Tibial nerve (tissue), 4 donors: ENCODE measurements around the gene C1orf198. TPM values are rescaled to one million over a fixed set of nuclear protein-coding genes. Genes with fewer than 3 reads are reported as not detected.

Source experiments
- DNase-seq, 2 donors: peaks; one replicate each; pipeline ENCODE4 v3.0.0-alpha.2; 2019; ENCODE audit warnings: low spot score in 2 of 2
- H3K27ac ChIP-seq, 4 donors: fragments of 200-600 bp; sonication (generic) in 3 of 4; one replicate each; pipeline ENCODE4 v1.5.1; 2017 to 2019; ENCODE audit warnings: mild to moderate bottlenecking in 1 of 4
- H3K27me3 ChIP-seq, 2 donors: fragments of 200-600 bp; sonication (generic) in 1 of 2; one replicate each; pipeline versions ENCODE4 v1.5.1 to v1.6.0; 2017 to 2019
- H3K36me3 ChIP-seq, 3 donors: fragments of 200-600 bp; sonication (generic); one replicate each; pipeline ENCODE4 v1.5.1; 2018 to 2019
- H3K4me1 ChIP-seq, 4 donors: fragments of 200-600 bp; sonication (generic) in 3 of 4; one replicate each; pipeline ENCODE4 v1.5.1; 2017 to 2019
- H3K4me3 ChIP-seq, 4 donors: fragments of 200-600 bp; sonication (generic) in 3 of 4; one replicate each; pipeline ENCODE4 v1.5.1; 2017 to 2019; ENCODE audit warnings: mild to moderate bottlenecking in 1 of 4, moderate library complexity in 1 of 4
- H3K9me3 ChIP-seq, 4 donors: fragments of 200-600 bp; sonication (generic) in 3 of 4; one replicate each; pipeline ENCODE4 v1.5.1; 2017 to 2019
- CTCF ChIP-seq, 5 experiments: fragments of 200-600 bp in 3 of 5; fragments of 450-650 bp in 2 of 5; sonication (generic) in 3 of 5; IDR thresholded peaks; one replicate each; pipeline ENCODE4 v1.5.1; 2016 to 2019; ENCODE audit warnings: antibody characterized with exemption in 5 of 5, mild to moderate bottlenecking in 3 of 5, moderate library complexity in 2 of 5
- EP300 ChIP-seq, 2 donors: sonication (generic); formaldehyde crosslinking; IDR thresholded peaks; one replicate each; pipeline ENCODE4 v1.6.1; 2017; ENCODE audit warnings: antibody characterized with exemption in 2 of 2, mild to moderate bottlenecking in 1 of 2
- POLR2A ChIP-seq, 2 donors: fragments of 450-650 bp; IDR thresholded peaks; one replicate each; pipeline ENCODE4 v1.6.1; 2017; ENCODE audit warnings: antibody characterized with exemption in 2 of 2, mild to moderate bottlenecking in 2 of 2, moderate library complexity in 2 of 2
- WGBS, 2 donors: methylation state at CpG; one replicate each; pipeline ENCODE4 v1.1.5; 2018; 5-methylcytosine and 5-hydroxymethylcytosine counted together
- total RNA-seq, 4 donors: library from RNA; depleted of rRNA; stranded (reverse); fragments of >200 nt; gene quantifications; one replicate each; pipeline ENCODE4 v1.1.0, GENCODE V29; 2016

The C1orf198 gene
- total RNA-seq, 4 donors from 2014 or later, result 91.9 to 162 (median 113) TPM

GRCh38 chr1:230879778-230880177, 11.5 kb upstream of the C1orf198 start:
- DNase-seq, result no peak
- Histone ChIP-seq H3K36me3 (no peaks in the 10 kb centered on the region), H3K27me3 (no peaks in the 10 kb centered on the region), H3K4me1 (peaks cover 0 to 22% (median 3%) of the 10 kb centered on the region in 4 donors), H3K9me3 (peaks cover 0 to 6% (median 0%) of the 10 kb centered on the region in 4 donors), H3K27ac (no peak overlapping the region), H3K4me3 (no peak overlapping the region)
- 48% methylated on average over 8 of the region's 8 CpGs for WGBS, 2 donors
- TF ChIP-seq CTCF (IDR thresholded peaks at IDR 0.05) (no peak), POLR2A (IDR thresholded peaks at IDR 0.05) (no peak), EP300 (IDR thresholded peaks at IDR 0.05) (no peak)

GRCh38 chr1:230878591-230878990, 10.3 kb upstream of the C1orf198 start:
- H3K27me3 ChIP-seq, result no peaks in the 10 kb centered on the region
- peak; percentile 47 to 66 for DNase-seq
- 38 to 40% methylated on average over 5 of the region's 5 CpGs for WGBS, 2 donors
- no peaks in the 10 kb centered on the region for H3K36me3 ChIP-seq
- TF ChIP-seq CTCF (IDR thresholded peaks at IDR 0.05) (no peak), EP300 (IDR thresholded peaks at IDR 0.05) (peak in 1 of 2 donors; percentile 79), POLR2A (IDR thresholded peaks at IDR 0.05) (no peak)
- peaks cover 0 to 22% (median 3%) of the 10 kb centered on the region in 4 donors for H3K4me1 ChIP-seq
- H3K9me3 ChIP-seq, result no peaks in the 10 kb centered on the region
- no peak overlapping the region for H3K27ac ChIP-seq
- H3K4me3 ChIP-seq, result no peak overlapping the region

- no peak overlapping the region for H3K27ac ChIP-seq
- H3K4me3 ChIP-seq, result no peak overlapping the region
- WGBS, 2 donors, result 95 to 100% methylated on average over 4 of the region's 4 CpGs
- peaks cover 0 to 22% (median 3%) of the 10 kb centered on the region in 4 donors for H3K4me1 ChIP-seq
- DNase-seq, result no peak
- no peaks in the 10 kb centered on the region for H3K9me3 ChIP-seq
- no peaks in the 10 kb centered on the region for H3K27me3 ChIP-seq
- no peaks in the 10 kb centered on the region for H3K36me3 ChIP-seq
- no peak for TF ChIP-seq CTCF (IDR thresholded peaks at IDR 0.05)
Measured at GRCh38 chr1:230877924-230878590, 9.7 kb upstream of the C1orf198 start.

- Histone ChIP-seq H3K4me1 (peaks cover 0 to 22% (median 3%) of the 10 kb centered on the region in 4 donors), H3K27ac (no peak overlapping the region), H3K27me3 (no peaks in the 10 kb centered on the region), H3K36me3 (no peaks in the 10 kb centered on the region), H3K4me3 (no peak overlapping the region), H3K9me3 (no peaks in the 10 kb centered on the region)
- WGBS, 2 donors, result 78 to 81% methylated on average over 14 of the region's 14 CpGs
- no peak for DNase-seq
- TF ChIP-seq CTCF (IDR thresholded peaks at IDR 0.05), result no peak
- TF ChIP-seq POLR2A (IDR thresholded peaks at IDR 0.05), result no peak
- TF ChIP-seq EP300 (IDR thresholded peaks at IDR 0.05), result no peak
Measured at GRCh38 chr1:230877146-230877923, 9.0 kb upstream of the C1orf198 start.

GRCh38 chr1:230876660-230877059, 8.3 kb upstream of the C1orf198 start:
- TF ChIP-seq POLR2A (IDR thresholded peaks at IDR 0.05) (no peak), CTCF (IDR thresholded peaks at IDR 0.05) (no peak)

More at GRCh38 chr1:230876660-230877059, 8.3 kb upstream of the C1orf198 start:
- Histone ChIP-seq H3K9me3 (no peaks in the 10 kb centered on the region), H3K36me3 (no peaks in the 10 kb centered on the region), H3K27ac (no peak overlapping the region), H3K27me3 (no peaks in the 10 kb centered on the region), H3K4me3 (no peak overlapping the region), H3K4me1 (peaks cover 0 to 18% (median 3%) of the 10 kb centered on the region in 4 donors)
- WGBS, 2 donors, result 90 to 94% methylated on average over 6 of the region's 6 CpGs
- no peak for DNase-seq
